NCI-H748 (cell line): ENCODE measurements around the gene EED.
A peak's percentile ranks its signal among the peaks of the same experiment; 100 is the strongest.
"Not testable (repeated sequence)": the region's sequence is repeated elsewhere in the genome, so short reads cannot be mapped to it uniquely, and the experiment has no call there.

Experiments used
- DNase-seq: peaks from one replicate; lab custom pipeline; 2025; ENCODE audit not compliant: unreplicated experiment; lab: John Stamatoyannopoulos, UW

The EED gene

GRCh38 chr11:86289508-86290280 is 45.1 kb downstream of the EED start:
- not testable (repeated sequence) for DNase-seq

DNA sequence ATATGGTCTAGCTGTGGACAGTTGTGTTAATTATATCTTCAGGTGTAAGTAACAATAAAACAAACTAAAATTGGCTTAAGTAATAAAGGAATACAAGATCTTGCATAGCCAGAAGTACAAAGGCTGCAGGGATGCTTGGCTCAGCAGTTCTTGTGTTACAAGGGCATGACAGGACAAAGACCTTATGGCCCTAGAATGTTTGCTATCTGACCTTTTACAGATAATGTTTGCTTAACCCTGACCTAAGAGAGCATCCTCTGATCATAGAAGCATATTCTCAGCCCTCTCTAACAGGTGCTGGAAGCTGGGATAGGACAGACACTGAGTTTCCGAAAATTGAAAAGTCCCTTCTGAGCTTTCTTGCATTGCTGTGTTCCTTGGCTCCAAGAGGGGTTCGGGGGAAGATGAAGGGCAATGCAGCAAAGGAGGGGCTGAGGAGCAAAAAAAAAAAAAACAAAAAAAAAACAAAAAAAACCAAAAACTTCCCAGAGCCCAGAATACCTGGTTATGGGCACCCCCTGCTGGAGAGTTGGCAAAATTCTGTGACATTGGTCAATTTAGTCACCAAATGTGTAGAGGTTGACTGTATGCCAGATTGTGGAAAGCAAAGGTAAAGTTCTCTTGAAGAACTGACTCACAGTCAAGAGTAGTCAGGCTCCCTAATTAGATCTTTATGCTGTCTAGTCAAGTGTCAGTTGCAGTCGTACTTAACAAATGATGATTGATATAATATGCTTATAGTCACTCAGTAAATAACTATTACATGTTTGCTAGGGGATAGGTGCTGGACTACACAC is 47.1 kb downstream of the EED start:
- peak; percentile 27 for DNase-seq

DNA sequence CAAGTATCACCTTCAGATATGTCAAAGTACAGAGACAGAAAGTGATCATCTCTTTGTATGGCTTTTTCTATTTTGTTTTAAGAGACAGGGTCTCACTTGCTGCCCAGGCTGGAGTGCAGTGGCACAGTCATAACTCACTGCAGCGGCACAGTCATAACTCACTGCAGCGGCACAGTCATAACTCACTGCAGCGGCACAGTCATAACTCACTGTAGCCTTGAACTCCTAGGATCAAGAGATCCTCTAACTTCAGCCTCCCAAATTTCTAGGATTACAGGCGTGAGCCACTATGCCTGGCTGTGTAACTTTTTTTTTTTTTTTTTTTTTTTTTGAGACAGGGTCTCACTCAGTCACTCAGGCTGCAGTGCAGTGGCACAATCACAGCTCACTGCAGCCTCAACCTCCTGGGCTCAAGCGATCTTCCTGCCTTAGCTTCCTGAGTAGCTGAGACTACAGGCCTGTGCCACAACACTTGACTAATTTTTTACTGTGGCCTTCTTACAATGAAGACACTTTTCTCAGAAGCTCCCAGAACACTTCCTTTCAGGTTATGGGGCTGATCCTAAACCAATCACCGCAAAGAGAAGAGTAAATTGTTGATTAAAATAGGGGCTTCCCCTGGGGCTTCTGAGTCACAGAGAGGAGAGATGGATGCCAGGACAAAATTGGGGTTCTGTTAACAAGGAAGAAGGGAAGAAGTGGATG is 48.5 kb downstream of the EED start:
- no peak for DNase-seq

- no peak for DNase-seq
These were observed 49.5 kb downstream of the EED start for GRCh38 chr11:86294026-86294425.

- DNase-seq, result no peak
These were observed 57.2 kb downstream of the EED start for GRCh38 chr11:86301742-86302091.

DNA sequence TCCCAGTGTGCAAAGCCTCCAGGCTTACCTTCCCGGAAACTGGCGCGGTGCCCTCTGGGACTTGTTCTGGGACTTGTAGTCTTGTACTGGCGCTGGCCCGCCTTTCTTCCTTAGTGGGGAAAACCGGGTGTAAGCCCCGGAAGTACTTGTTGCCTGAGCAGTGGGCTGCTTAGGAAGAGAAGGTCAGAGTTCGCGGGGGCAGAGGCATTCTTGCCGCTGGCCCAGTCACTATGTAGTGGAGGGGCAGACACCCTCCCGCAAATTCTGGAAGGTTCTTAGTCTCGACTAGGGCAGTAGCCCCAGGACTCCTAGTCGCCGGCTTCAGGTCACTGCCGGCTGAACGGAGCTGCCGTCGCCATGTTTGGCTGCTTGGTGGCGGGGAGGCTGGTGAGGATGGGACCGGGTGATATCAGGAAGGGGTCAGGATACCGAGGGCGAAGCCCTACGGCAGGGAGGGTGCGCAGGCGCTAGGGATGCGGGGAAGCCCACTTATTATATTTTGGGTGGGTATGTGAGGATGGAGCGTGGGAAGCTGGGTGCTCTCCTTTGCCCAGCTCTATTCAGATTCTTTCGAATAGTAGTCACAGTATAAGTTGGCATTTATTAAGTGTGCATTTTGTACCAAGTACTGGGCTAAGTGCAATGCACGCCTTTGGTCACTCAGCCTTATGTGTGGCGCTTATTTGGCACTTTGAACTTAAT is 57.7 kb downstream of the EED start, which contains the start of gene HIKESHI:
TSS of gene HIKESHI (plus strand) at position 149 of the 702 bp plus-strand sequence. CDS start at position 358, 209 bp downstream.
- DNase-seq, result peak; percentile 97

- DNase-seq, result no peak
These were observed 58.7 kb downstream of the EED start for GRCh38 chr11:86303257-86303656.

- DNase-seq, result not testable (repeated sequence)
These were observed 64.2 kb downstream of the EED start for GRCh38 chr11:86308710-86309109.

GRCh38 chr11:86313793-86314192 is 69.2 kb downstream of the EED start:
- no peak for DNase-seq

DNA sequence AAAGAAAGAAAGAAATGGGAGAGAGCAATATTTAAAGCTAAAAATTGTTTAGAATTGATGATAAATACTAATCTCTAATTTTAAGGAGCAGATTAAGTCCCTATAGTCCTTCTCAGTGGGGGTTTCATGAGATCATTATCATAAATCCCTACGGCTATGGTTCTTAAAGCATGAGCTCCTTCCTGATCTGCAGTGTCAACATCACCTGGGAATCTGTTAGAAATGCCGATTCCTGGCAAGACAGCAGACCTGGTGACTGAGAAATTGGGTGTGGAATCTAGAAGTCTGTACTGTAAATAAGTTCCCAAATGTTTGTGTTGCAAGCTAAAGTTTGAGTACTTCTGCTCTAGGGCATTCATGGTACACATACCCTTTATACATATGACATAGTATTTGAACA is 70.1 kb downstream of the EED start:
- no peak for DNase-seq
